ENCODE data around the gene MFF.

The MFF gene

GRCh38 chr2:227389231-227389630 lies 64.2 kb downstream of the MFF start:
- no peak for DNase-seq (ENCODE audit: low spot score)
- in situ Hi-C loops (cut with MboI; ENCODE audit: low pct_unique_long_range_greater_than_20kb, low sequenced_read_pairs, unreplicated experiment): no loop called here
- TF ChIP-seq, protein P1, sequence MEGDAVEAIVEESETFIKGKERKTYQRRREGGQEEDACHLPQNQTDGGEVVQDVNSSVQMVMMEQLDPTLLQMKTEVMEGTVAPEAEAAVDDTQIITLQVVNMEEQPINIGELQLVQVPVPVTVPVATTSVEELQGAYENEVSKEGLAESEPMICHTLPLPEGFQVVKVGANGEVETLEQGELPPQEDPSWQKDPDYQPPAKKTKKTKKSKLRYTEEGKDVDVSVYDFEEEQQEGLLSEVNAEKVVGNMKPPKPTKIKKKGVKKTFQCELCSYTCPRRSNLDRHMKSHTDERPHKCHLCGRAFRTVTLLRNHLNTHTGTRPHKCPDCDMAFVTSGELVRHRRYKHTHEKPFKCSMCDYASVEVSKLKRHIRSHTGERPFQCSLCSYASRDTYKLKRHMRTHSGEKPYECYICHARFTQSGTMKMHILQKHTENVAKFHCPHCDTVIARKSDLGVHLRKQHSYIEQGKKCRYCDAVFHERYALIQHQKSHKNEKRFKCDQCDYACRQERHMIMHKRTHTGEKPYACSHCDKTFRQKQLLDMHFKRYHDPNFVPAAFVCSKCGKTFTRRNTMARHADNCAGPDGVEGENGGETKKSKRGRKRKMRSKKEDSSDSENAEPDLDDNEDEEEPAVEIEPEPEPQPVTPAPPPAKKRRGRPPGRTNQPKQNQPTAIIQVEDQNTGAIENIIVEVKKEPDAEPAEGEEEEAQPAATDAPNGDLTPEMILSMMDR (IDR thresholded peaks at IDR 0.05; ENCODE audit: extremely low read depth, insufficient read depth, missing control alignments): no peak

DNA sequence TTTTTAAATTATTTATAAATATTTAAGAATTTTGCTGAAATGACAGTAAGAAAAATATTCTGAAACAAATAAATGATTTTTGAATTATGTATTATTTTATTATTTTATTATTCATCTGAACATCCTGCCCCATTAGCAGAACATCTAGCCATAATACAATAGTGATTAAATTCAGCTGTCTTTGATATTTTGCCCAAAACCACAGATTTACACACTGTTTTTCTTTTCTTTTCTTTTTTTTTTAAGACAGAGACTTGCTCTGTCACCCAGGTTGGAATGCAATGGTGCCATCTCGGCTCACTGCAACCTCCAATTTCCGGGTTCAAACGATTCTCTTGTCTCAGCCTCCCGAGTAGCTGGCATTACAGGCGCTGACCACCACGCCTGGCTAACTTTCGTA lies 64.6 kb downstream of the MFF start:
- TF ChIP-seq, protein P1 (IDR thresholded peaks at IDR 0.05; ENCODE audit: extremely low read depth, insufficient read depth, missing control alignments): no peak
- in situ Hi-C loops (cut with MboI; ENCODE audit: low pct_unique_long_range_greater_than_20kb, low sequenced_read_pairs, unreplicated experiment): no loop called here
- no peak for DNase-seq (ENCODE audit: low spot score)

DNA sequence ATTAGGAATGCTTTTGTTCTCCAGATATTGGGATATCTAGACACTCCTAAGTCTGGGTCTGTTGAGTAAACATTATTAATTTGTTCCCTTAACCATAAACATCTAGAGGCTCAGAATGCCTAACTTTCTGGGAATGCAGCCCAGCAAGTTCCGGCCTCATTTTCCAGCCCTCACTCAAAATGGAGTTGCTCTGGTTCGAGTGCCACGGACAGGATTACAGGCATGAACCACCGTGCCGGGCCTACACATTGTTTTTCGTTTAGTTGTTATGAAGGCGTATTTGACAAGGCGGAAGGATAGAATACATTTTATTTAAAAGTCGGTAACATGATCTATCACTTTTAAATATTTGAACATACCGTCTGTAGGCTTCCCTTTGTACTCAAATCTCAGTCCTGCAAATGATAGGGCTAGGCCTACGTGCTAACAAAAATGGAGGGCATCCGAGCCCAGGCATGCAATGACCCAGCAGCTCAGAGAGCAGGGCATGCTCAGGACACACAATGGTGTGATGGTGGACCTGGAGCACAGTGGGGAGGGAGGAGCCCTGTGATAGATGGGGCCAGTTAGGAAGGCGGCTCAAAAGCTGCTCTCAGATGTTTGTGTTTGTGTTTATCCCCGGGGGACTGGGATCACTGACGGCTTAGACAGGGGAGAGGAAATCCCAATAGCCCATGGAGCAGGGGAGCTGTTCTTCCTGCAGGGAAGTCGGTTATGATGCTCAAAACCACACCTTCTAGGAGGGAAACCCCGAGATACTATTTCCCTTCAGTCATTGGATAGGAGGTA lies 65.6 kb downstream of the MFF start:
- in situ Hi-C loops (cut with MboI; ENCODE audit: low pct_unique_long_range_greater_than_20kb, low sequenced_read_pairs, unreplicated experiment): no loop called here
- TF ChIP-seq, protein P1 (IDR thresholded peaks at IDR 0.05; ENCODE audit: extremely low read depth, insufficient read depth, missing control alignments): no peak
- no peak for DNase-seq (ENCODE audit: low spot score)

GRCh38 chr2:227394401-227394800 lies 69.3 kb downstream of the MFF start:
- in situ Hi-C loops (cut with MboI; ENCODE audit: low pct_unique_long_range_greater_than_20kb, low sequenced_read_pairs, unreplicated experiment): no loop called here
- no peak for DNase-seq (ENCODE audit: low spot score)
- TF ChIP-seq, protein P1 (IDR thresholded peaks at IDR 0.05; ENCODE audit: extremely low read depth, insufficient read depth, missing control alignments): no peak

GRCh38 chr2:227395556-227395955 lies 70.5 kb downstream of the MFF start:
- in situ Hi-C loops (cut with MboI; ENCODE audit: low pct_unique_long_range_greater_than_20kb, low sequenced_read_pairs, unreplicated experiment): no loop called here
- DNase-seq (ENCODE audit: low spot score): no peak
- TF ChIP-seq, protein P1 (IDR thresholded peaks at IDR 0.05; ENCODE audit: extremely low read depth, insufficient read depth, missing control alignments): no peak

- in situ Hi-C loops (cut with MboI; ENCODE audit: low pct_unique_long_range_greater_than_20kb, low sequenced_read_pairs, unreplicated experiment): no loop called here
- no peak for DNase-seq (ENCODE audit: low spot score)
- TF ChIP-seq, protein P1 (IDR thresholded peaks at IDR 0.05; ENCODE audit: extremely low read depth, insufficient read depth, missing control alignments): no peak
Measured at GRCh38 chr2:227397562-227397961, 72.5 kb downstream of the MFF start.

Data from GM13977 (cell line).